Measurements from ENCODE around the gene FRAT2.

DNA sequence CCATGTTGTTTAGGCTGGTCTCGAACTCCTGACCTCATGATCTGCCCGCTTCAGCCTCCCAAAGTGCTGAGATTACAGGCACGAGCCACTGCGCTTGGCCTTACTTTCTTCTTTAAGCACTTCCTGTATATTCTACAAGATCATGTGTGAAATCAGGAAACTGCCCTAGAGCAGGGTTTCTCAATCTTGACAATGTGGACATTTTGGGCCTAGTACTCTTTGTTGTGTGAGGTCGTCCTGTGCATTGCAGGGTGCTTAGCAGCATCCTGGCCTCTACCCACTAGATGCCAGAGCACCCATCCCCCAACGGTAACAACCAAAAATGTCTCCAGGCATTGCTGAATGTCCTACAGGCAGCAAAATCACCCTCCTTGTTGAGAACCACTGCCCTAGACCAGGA lies 41.9 kb upstream of the FRAT2 start:
- TF ChIP-seq POLR2A (IDR thresholded peaks at IDR 0.05; ENCODE audit: low read depth) (no peak), CTCF (IDR thresholded peaks at IDR 0.05) (no peak)

All from esophagus muscularis mucosa (tissue), 3 donors.